22Rv1 (cell line): Measurements from ENCODE around the gene IVL.

Experiments
- H3K27ac ChIP-seq: fragments of 450-650 bp; 2 replicates; pipeline ENCODE4 v1.5.1; 2017
- CTCF ChIP-seq: fragments of 450-650 bp; IDR thresholded peaks from 2 replicates; pipeline ENCODE4 v1.5.1; 2017; ENCODE audit warnings: mild to moderate bottlenecking
- ZFX ChIP-seq: fragments of 450-650 bp; IDR thresholded peaks from 2 replicates; pipeline ENCODE4 v1.6.1; 2017; ENCODE audit warnings: antibody characterized with exemption, borderline replicate concordance

The IVL gene

GRCh38 chr1:152946248-152946647, 37.9 kb downstream of the IVL start:
- TF ChIP-seq CTCF (no peak), ZFX (no peak)
- no peak overlapping the region for H3K27ac ChIP-seq

GRCh38 chr1:152946651-152947256, 38.4 kb downstream of the IVL start, which contains the start of gene SPRR5:
Gene SPRR5 (plus strand): TSS chr1:152947206. CDS start chr1:152948555, 1,349 bp downstream.
- TF ChIP-seq CTCF, result no peak
- no peak for TF ChIP-seq ZFX
- H3K27ac ChIP-seq, result no peak within 1 kb of the TSS

- TF ChIP-seq CTCF (no peak), ZFX (no peak)
- H3K27ac ChIP-seq, result no peak overlapping the region
Observed at GRCh38 chr1:152951711-152952110, 43.4 kb downstream of the IVL start.

- TF ChIP-seq ZFX, result no peak
- TF ChIP-seq CTCF, result no peak
- H3K27ac ChIP-seq, result no peak overlapping the region
Observed at GRCh38 chr1:152953761-152954160, 45.4 kb downstream of the IVL start.

GRCh38 chr1:152954436-152954835, 46.1 kb downstream of the IVL start:
- TF ChIP-seq CTCF (no peak), ZFX (no peak)
- H3K27ac ChIP-seq, result no peak overlapping the region

GRCh38 chr1:152957561-152957960, 49.2 kb downstream of the IVL start:
- H3K27ac ChIP-seq, result no peak overlapping the region
- TF ChIP-seq CTCF (no peak), ZFX (no peak)

- TF ChIP-seq ZFX (no peak), CTCF (no peak)
Observed at GRCh38 chr1:152959273-152959672, 50.9 kb downstream of the IVL start.

More at GRCh38 chr1:152959273-152959672, 50.9 kb downstream of the IVL start:
- no peak overlapping the region for H3K27ac ChIP-seq
